OCI-LY3 (cell line): ENCODE data around the gene TVP23C.
"Not testable (repeated sequence)": the region's sequence is repeated elsewhere in the genome, so short reads cannot be mapped to it uniquely, and the experiment has no call there.

Source experiments
- CTCF ChIP-seq: fragments of 200-600, 300-600 bp; sonication (generic); IDR thresholded peaks from 2 replicates; pipeline ENCODE4 v1.5.1; 2014; ENCODE audit warnings: antibody characterized with exemption, low read length, low read depth
- EZH2phosphoT487 ChIP-seq: fragments of 200-600 bp; shearing (Covaris generic); IDR thresholded peaks from 2 replicates; pipeline ENCODE4 v1.6.1; 2018; ENCODE audit warnings: antibody characterized with exemption, mixed run types, low read depth

- not testable (repeated sequence) for TF ChIP-seq CTCF, EZH2phosphoT487
Observed at GRCh38 chr17:15590844-15591243, 27.6 kb upstream of the TVP23C start.
